Tibial artery (tissue), 4 donors: ENCODE data around the gene KDM6A.
"Not testable (repeated sequence)": the region's sequence is repeated elsewhere in the genome, so short reads cannot be mapped to it uniquely, and the experiment has no call there.

Experiments used
- DNase-seq, 2 donors: peaks; one replicate each; pipeline ENCODE4 v3.0.0-alpha.2; 2019
- H3K27ac ChIP-seq, 2 donors: fragments of 200-600 bp; sonication (generic) in 1 of 2; 1 replicate in 1 of 2; 2 replicates in 1 of 2; pipeline ENCODE4 v1.5.1; 2018 to 2019; ENCODE audit warnings: mild to moderate bottlenecking in 1 of 2
- H3K27me3 ChIP-seq, 2 donors: fragments of 200-600 bp; sonication (generic) in 1 of 2; one replicate each; pipeline versions ENCODE4 v1.5.1 to v1.6.0; 2016 to 2019
- H3K36me3 ChIP-seq, 3 donors: fragments of 200-600 bp; sonication (generic) in 2 of 3; one replicate each; pipeline ENCODE4 v1.5.1; 2016 to 2019; ENCODE audit warnings: mild to moderate bottlenecking in 2 of 3
- H3K4me1 ChIP-seq, 4 donors: fragments of 200-600 bp; sonication (generic) in 2 of 4; 1 replicate in 3 of 4; 2 replicates in 1 of 4; pipeline ENCODE4 v1.5.1; 2016 to 2019
- H3K4me3 ChIP-seq, 2 donors: fragments of 200-600 bp; sonication (generic) in 1 of 2; 1 replicate in 1 of 2; 2 replicates in 1 of 2; pipeline ENCODE4 v1.5.1; 2018 to 2019; ENCODE audit warnings: mild to moderate bottlenecking in 2 of 2
- H3K9me3 ChIP-seq, 3 donors: fragments of 200-600 bp; sonication (generic) in 1 of 3; one replicate each; pipeline ENCODE4 v1.5.1; 2016 to 2019
- intact Hi-C: fragments of 100-400 bp; cut with DNase I; formaldehyde crosslinking; loops from one replicate; pipeline ENCODE4 v1.15.0; 2023; ENCODE audit warnings: low total_unique reads
- TF ChIP-seq, protein P1 (sequence below), 2 experiments: fragments of 200-600 bp in 1 of 2; fragments of 450-650 bp in 1 of 2; IDR thresholded peaks; one replicate each; pipeline ENCODE4 v1.5.1; 2017 to 2019; ENCODE audit warnings: antibody characterized with exemption in 2 of 2, mild to moderate bottlenecking in 1 of 2, moderate library complexity in 1 of 2

Gene KDM6A

DNA sequence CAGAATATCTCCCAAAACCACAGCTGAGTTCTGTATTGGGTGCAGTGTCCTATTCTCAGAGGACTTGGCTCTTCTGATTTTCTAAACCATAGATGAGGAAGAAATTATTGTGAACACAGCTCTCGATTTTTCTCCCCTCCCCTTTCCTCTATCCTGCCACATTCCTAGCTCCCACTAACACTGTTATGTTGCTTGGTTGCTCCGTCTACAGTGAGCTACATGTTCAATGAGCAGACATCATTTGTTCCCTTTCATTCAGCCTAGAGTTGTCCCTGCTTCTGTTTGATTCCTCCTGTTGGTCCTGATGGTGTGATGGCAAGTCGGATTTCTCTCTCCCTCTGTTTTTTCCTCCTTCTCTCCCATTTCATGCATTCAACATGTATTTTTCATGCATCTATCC, 261.8 kb downstream of the KDM6A start:
- no peak overlapping the region for H3K4me3 ChIP-seq
- intact Hi-C loops: no loop called here

DNA sequence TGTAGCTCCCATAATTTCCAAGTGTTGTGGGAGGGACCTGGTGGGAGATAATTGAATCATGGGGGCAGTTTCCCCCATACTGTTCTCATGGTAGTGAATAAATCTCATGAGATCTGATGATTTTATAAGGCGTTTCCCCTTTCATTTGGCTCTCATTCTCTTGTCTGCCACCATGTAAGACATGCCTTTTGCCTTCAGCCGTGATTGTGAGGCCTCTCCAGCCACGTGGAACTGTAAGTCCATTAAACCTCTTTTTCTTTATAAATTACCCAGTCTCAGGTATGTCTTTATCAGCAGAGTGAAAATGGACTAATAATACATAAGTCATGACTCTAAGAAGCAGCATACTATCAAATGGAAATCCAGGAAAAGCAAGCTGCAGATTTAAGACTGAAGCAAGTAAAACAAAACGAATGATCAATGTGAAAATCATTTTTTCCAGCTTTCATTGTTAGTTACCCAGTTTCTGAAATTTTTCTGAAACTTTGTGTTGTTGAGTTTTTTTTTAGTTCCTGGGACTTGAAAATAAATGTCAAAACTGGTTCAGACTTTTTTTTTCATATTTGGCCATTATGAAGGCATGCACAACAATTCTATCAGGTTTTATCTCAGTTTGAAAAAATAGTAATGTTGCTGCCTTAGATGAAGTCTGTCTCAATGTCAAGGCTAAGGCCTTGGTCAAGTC, 262.5 kb downstream of the KDM6A start:
- H3K4me1 ChIP-seq, DNase-seq, H3K4me3 ChIP-seq, H3K27ac ChIP-seq, H3K9me3 ChIP-seq, intact Hi-C loops, H3K36me3 ChIP-seq, H3K27me3 ChIP-seq: not testable (repeated sequence)

More for the DNA sequence above, 261.8 kb downstream of the KDM6A start:
- Histone ChIP-seq H3K9me3 (no peaks in the 10 kb centered on the region), H3K4me1 (no peaks in the 10 kb centered on the region), H3K36me3 (no peaks in the 10 kb centered on the region), H3K27ac (no peak overlapping the region), H3K27me3 (no peaks in the 10 kb centered on the region)
- TF ChIP-seq, protein P1, sequence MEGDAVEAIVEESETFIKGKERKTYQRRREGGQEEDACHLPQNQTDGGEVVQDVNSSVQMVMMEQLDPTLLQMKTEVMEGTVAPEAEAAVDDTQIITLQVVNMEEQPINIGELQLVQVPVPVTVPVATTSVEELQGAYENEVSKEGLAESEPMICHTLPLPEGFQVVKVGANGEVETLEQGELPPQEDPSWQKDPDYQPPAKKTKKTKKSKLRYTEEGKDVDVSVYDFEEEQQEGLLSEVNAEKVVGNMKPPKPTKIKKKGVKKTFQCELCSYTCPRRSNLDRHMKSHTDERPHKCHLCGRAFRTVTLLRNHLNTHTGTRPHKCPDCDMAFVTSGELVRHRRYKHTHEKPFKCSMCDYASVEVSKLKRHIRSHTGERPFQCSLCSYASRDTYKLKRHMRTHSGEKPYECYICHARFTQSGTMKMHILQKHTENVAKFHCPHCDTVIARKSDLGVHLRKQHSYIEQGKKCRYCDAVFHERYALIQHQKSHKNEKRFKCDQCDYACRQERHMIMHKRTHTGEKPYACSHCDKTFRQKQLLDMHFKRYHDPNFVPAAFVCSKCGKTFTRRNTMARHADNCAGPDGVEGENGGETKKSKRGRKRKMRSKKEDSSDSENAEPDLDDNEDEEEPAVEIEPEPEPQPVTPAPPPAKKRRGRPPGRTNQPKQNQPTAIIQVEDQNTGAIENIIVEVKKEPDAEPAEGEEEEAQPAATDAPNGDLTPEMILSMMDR (IDR thresholded peaks at IDR 0.05): no peak
- no peak for DNase-seq

GRCh38 chrX:45137531-45137930, 264.5 kb downstream of the KDM6A start:
- DNase-seq: no peak
- intact Hi-C loops: no loop called here
- TF ChIP-seq, protein P1 (IDR thresholded peaks at IDR 0.05): no peak

GRCh38 chrX:45138525-45138924, 265.5 kb downstream of the KDM6A start:
- H3K4me3 ChIP-seq: no peak overlapping the region
- no peak overlapping the region for H3K27ac ChIP-seq
- H3K9me3 ChIP-seq: no peaks in the 10 kb centered on the region
- no peaks in the 10 kb centered on the region for H3K36me3 ChIP-seq
- H3K4me1 ChIP-seq: no peaks in the 10 kb centered on the region
- no peaks in the 10 kb centered on the region for H3K27me3 ChIP-seq
- no peak for DNase-seq
- TF ChIP-seq, protein P1 (IDR thresholded peaks at IDR 0.05): no peak
- intact Hi-C loops: no loop called here

More at GRCh38 chrX:45137531-45137930, 264.5 kb downstream of the KDM6A start:
- H3K27me3 ChIP-seq: no peaks in the 10 kb centered on the region
- no peaks in the 10 kb centered on the region for H3K36me3 ChIP-seq
- no peak overlapping the region for H3K4me3 ChIP-seq
- no peaks in the 10 kb centered on the region for H3K9me3 ChIP-seq
- no peaks in the 10 kb centered on the region for H3K4me1 ChIP-seq
- no peak overlapping the region for H3K27ac ChIP-seq

- no peaks in the 10 kb centered on the region for H3K36me3 ChIP-seq
- H3K27ac ChIP-seq: no peak overlapping the region
- TF ChIP-seq, protein P1 (IDR thresholded peaks at IDR 0.05): no peak
- no peak for DNase-seq
- H3K27me3 ChIP-seq: no peaks in the 10 kb centered on the region
- no peaks in the 10 kb centered on the region for H3K9me3 ChIP-seq
- intact Hi-C loops: no loop called here
- H3K4me1 ChIP-seq: no peaks in the 10 kb centered on the region
- H3K4me3 ChIP-seq: no peak overlapping the region
These were observed 267.8 kb downstream of the KDM6A start for GRCh38 chrX:45140812-45141211.

DNA sequence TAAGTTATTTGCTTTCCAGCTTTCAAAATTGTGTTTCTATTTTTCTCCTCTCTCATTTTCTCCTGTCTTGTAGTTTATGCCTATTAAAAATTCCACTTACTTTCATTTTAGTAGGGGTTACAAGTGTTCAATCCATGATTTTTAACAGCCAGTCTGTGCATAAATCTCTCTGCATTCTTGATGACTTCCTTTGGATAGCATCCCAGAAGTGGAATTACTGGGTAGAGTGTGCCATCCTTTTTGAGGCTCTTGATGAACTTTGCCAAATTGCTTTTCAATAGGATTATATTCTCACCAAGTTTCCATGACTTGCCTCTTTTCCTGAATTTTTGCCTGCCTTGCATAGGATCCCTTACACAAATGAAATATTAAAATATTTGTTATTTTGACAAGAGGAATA, 269.2 kb downstream of the KDM6A start:
- DNase-seq: no peak
- TF ChIP-seq, protein P1 (IDR thresholded peaks at IDR 0.05): no peak
- Histone ChIP-seq H3K4me3 (no peak overlapping the region), H3K27me3 (no peaks in the 10 kb centered on the region), H3K4me1 (no peaks in the 10 kb centered on the region), H3K9me3 (no peaks in the 10 kb centered on the region), H3K27ac (no peak overlapping the region), H3K36me3 (no peaks in the 10 kb centered on the region)
- intact Hi-C loops: no loop called here
